Activated CD4-positive, alpha-beta T cell treated with anti-CD3 and anti-CD28 coated beads for 36 hours (primary cell): ENCODE measurements around the gene POU6F2. TPM values are rescaled to one million over a fixed set of nuclear protein-coding genes. Genes with fewer than 3 reads are reported as not detected.

Source experiments
- ATAC-seq: fragments of 200-7000 bp; cut with Tn5 transposase; one replicate; pipeline ENCODE4 v1.10.0; 2021; ENCODE audit warnings: mild to moderate bottlenecking, moderate library complexity
- CTCF ChIA-PET: fragments of 350-600 bp; sonication (Branson Sonifier 250); formaldehyde crosslinking; loops from one replicate; lab custom pipeline; 2021; ENCODE audit warnings: antibody characterized with exemption; lab: Charles Lee
- POLR2A ChIA-PET: fragments of 350-600 bp; sonication (Branson Sonifier 250); formaldehyde crosslinking; loops from one replicate; lab custom pipeline; 2021; ENCODE audit warnings: antibody characterized with exemption, inconsistent platforms; lab: Charles Lee
- DNase-seq: peaks from one replicate; pipeline ENCODE4 v3.0.0-alpha.2; 2020
- H3K27ac Mint-ChIP-seq: one replicate; pipeline ENCODE4 v1.8.0; 2021; ENCODE audit warnings: mixed read lengths
- H3K27me3 Mint-ChIP-seq: one replicate; pipeline ENCODE4 v1.8.0; 2021; ENCODE audit warnings: mixed read lengths
- H3K36me3 Mint-ChIP-seq: one replicate; pipeline ENCODE4 v1.8.0; 2021; ENCODE audit warnings: low read depth, mixed read lengths
- H3K4me1 Mint-ChIP-seq: one replicate; pipeline ENCODE4 v1.8.0; 2021; ENCODE audit warnings: mixed read lengths
- H3K4me3 Mint-ChIP-seq: one replicate; pipeline ENCODE4 v1.8.0; 2021; ENCODE audit warnings: mild to moderate bottlenecking, moderate library complexity, mixed read lengths
- H3K9me3 Mint-ChIP-seq: one replicate; pipeline ENCODE4 v1.8.0; 2021; ENCODE audit warnings: low read depth, mixed read lengths
- intact Hi-C, 2 experiments: fragments of 100-400 bp; cut with DNase I in 1 of 2; cut with micrococcal nuclease in 1 of 2; formaldehyde crosslinking; loops; one replicate each; pipeline versions ENCODE4 v1.14.2 to v1.15.1; 2022 to 2024; cut with DNase I, micrococcal nuclease
- total RNA-seq, 2 experiments: library from RNA; stranded (reverse); gene quantifications; one replicate each; pipeline ENCODE4 v1.2.3, GENCODE V29; 2021

The POU6F2 gene
- total RNA-seq, 2 experiments from 2014 or later: not detected

DNA sequence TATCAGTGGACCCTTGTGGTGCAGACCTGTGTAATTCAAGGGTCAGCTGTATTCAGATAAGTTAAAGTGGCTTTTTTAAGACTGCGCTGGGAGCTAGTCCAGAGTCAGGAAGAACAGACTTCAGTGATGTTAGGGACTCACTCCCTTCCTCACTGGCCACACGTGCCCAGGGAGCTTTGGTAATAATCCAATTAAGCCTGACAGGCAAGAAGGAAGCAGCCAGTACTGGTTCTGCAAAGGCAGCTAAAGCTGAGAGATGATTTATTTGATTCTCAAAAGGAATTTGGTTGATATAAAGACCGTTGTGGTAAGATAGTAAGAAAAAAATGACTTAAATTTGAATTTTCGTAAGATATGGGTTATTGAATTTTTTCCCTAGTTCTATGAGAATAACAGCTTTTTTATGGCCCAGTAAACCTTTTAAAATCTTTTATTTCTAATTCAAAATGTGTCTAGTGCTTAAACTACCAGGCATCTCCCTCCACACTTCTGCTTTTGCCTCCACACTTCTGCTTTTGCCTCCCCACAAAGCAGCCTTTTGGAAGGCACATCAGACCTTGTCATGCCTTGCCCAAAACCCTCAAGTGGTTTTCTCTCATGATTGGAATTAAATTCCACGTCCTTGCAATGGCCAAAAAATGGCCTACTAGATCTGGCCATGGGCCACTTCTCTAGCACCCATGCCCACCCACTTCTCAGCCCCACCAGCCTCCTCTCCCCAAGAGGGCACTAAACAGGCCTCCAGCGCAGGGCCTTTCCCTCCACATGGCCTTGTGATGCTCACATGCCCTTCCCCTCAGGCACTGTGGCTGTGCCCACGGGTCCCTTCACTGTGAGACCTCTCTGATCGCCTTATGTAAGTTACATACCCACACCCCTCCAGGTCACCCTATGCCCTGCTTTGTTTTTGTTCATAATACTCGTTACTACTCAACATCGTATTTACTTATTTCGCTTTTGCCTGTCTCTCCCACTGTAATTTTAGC is 92.5 kb downstream of the POU6F2 start:
- no peaks in the 10 kb centered on the region for H3K4me1 Mint-ChIP-seq
- intact Hi-C loops: no loop called here
- no peak overlapping the region for H3K4me3 Mint-ChIP-seq
- no peaks in the 10 kb centered on the region for H3K27me3 Mint-ChIP-seq
- no peaks in the 10 kb centered on the region for H3K36me3 Mint-ChIP-seq
- no peak for DNase-seq
- ChIA-PET CTCF (no interaction called here), POLR2A (no interaction called here)
- no peaks in the 10 kb centered on the region for H3K9me3 Mint-ChIP-seq
- no peak for ATAC-seq
- no peak overlapping the region for H3K27ac Mint-ChIP-seq

DNA sequence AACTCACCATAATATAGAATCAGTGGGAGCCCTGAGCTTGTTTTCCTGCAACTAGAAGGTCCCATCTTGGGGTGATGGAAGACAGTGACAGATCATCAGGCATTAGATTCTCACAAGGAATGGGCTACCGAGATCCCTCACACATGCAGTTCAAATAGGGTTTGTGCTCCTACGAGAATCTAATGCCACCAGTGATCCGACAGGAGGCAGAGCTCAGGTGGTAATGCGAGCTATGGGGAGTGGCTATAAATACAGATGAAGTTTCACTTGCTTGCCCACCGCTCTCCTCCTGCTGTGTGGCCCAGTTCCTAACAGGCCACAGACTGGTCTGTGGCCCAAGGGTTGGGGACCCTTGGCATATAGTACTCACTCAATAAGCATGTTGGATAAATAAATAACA is 93.4 kb downstream of the POU6F2 start:
- H3K36me3 Mint-ChIP-seq: no peaks in the 10 kb centered on the region
- DNase-seq: no peak
- ChIA-PET POLR2A (no interaction called here), CTCF (no interaction called here)
- peaks cover under 1% of the 10 kb centered on the region for H3K27me3 Mint-ChIP-seq
- H3K27ac Mint-ChIP-seq: no peak overlapping the region
- no peak overlapping the region for H3K4me3 Mint-ChIP-seq
- intact Hi-C loops: no loop called here
- no peaks in the 10 kb centered on the region for H3K9me3 Mint-ChIP-seq
- no peaks in the 10 kb centered on the region for H3K4me1 Mint-ChIP-seq
- no peak for ATAC-seq

DNA sequence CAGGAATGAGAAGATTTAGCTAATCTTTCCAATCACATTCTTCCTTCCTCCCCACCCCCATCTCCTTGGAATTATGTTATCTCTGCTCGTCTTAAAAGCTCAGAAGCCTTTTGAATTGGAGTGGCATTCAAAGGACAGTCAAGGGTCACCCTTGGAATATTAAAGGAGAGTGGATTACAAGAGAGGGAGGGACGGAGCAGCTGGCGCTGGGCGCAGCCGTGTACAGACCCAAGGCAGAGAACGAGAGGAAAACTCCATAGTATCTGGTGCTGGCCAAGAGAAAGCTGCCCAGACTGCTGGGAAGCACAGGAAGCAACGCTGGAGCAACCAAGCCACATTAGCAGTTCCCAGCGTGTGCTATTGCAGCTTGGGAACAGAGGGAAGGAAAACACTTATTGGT is 95.7 kb downstream of the POU6F2 start:
- H3K4me3 Mint-ChIP-seq: no peak overlapping the region
- no peaks in the 10 kb centered on the region for H3K36me3 Mint-ChIP-seq
- ChIA-PET CTCF (interaction anchor here (0.6 to 0.7 kb wide), 2 partner anchors 43 to 171 kb away, joined by 3 to 4 read pairs; no protein-coding TSS in a partner anchor), POLR2A (no interaction called here)
- intact Hi-C loops: no loop called here
- peaks cover 1% of the 10 kb centered on the region for H3K27me3 Mint-ChIP-seq
- no peak overlapping the region for H3K27ac Mint-ChIP-seq
- no peaks in the 10 kb centered on the region for H3K4me1 Mint-ChIP-seq
- DNase-seq: no peak
- no peak for ATAC-seq
- H3K9me3 Mint-ChIP-seq: no peaks in the 10 kb centered on the region

DNA sequence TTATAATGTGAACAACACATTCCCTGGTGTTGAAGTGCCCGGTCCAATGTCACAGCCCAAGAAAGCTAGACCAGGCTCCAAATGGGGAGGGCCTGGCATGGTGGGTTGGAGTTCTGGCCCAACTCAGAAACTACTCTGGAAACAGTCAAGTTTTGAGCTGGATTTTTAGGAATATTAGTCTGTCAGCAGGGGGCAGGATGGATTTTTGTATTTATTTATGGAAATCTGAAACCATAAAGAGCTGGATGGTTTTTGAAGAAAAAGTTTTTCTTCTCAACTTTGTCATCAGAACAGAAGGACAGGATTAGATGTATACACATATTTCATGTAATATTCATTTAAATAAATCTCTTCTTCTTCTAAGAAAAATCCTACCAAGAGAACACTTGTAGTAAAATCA is 97.5 kb downstream of the POU6F2 start:
- H3K9me3 Mint-ChIP-seq: no peaks in the 10 kb centered on the region
- ChIA-PET CTCF (interaction anchor here (0.9 kb wide), 1 partner anchor 108 kb away, joined by 3 read pairs; no protein-coding TSS in a partner anchor), POLR2A (no interaction called here)
- H3K4me3 Mint-ChIP-seq: no peak overlapping the region
- no peak for DNase-seq
- ATAC-seq: no peak
- H3K27me3 Mint-ChIP-seq: peaks cover 1% of the 10 kb centered on the region
- intact Hi-C loops: no loop called here
- H3K36me3 Mint-ChIP-seq: no peaks in the 10 kb centered on the region
- no peak overlapping the region for H3K27ac Mint-ChIP-seq
- H3K4me1 Mint-ChIP-seq: no peaks in the 10 kb centered on the region

DNA sequence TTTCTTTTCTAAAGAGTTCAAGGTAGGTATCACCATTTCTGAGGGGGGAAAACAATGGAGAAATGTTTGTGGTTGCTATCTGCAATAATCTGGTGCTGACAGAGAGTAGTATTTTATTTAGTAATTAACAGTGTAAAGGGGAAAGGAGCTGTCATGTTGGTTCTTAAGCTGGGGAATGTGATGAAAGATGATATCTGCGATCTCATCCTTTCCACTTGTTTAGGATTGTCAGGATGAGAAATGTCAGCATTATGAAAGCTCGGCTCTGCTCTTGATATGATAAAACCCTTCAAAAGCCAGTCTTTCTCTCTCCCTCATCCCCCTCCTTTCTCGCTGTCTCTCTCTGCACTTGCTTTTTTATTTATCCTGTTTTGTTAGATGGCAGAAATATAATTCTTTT is 106.1 kb downstream of the POU6F2 start:
- ChIA-PET CTCF (no interaction called here), POLR2A (no interaction called here)
- Mint-ChIP-seq H3K27me3 (peaks cover 6% of the 10 kb centered on the region), H3K36me3 (no peaks in the 10 kb centered on the region), H3K4me1 (no peaks in the 10 kb centered on the region), H3K9me3 (no peaks in the 10 kb centered on the region), H3K27ac (no peak overlapping the region), H3K4me3 (no peak overlapping the region)
- no peak for DNase-seq
- intact Hi-C loops: no loop called here
- ATAC-seq: no peak

DNA sequence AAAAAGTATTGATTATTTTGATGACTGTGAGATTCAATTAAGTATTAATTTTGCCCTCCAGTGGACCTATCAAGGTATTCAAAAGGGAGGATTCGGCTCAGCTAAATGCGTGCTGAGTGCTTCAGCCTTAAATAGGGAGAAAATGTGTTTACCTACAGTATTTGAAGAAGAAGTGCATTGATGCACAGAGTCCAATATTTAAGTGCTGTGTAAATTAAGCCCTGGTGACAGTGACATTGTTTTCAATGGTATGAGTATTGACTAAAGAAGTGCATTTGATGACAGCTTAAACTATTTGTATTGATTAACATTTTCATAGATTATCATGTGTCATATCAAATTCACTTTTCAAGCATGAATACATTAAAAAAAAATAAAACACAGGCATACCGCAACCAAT is 106.6 kb downstream of the POU6F2 start:
- ATAC-seq (no peak), DNase-seq (no peak)
- ChIA-PET CTCF (no interaction called here), POLR2A (no interaction called here)
- intact Hi-C loops: no loop called here
- no peaks in the 10 kb centered on the region for H3K4me1 Mint-ChIP-seq
- no peak overlapping the region for H3K27ac Mint-ChIP-seq
- H3K27me3 Mint-ChIP-seq: peaks cover 6% of the 10 kb centered on the region
- H3K36me3 Mint-ChIP-seq: no peaks in the 10 kb centered on the region
- H3K4me3 Mint-ChIP-seq: no peak overlapping the region
- H3K9me3 Mint-ChIP-seq: no peaks in the 10 kb centered on the region

DNA sequence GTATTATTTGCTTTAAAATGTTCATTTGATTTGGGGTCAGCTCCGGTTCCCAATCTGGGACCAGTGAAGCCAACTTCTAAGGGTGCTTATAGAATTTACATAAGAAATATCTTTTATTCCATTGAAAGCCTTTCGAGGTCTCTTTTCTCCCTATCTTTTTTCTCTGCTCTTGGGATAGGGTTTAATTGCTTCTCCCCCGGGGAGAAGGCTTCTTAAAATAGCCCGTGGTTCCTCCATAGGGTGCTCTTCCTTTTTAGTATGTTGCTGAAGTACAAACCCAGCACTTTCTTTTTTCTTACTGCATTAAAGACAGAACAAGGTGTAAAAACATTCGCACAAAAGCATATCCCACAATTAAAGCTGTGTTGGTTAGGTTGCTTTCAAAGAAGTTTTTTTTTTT is 107.5 kb downstream of the POU6F2 start:
- Mint-ChIP-seq H3K9me3 (no peaks in the 10 kb centered on the region), H3K4me3 (no peak overlapping the region), H3K4me1 (no peaks in the 10 kb centered on the region), H3K36me3 (no peaks in the 10 kb centered on the region), H3K27ac (no peak overlapping the region), H3K27me3 (peaks cover 6% of the 10 kb centered on the region)
- no peak for DNase-seq
- CTCF ChIA-PET: no interaction called here
- ATAC-seq: no peak
- POLR2A ChIA-PET: no interaction called here
- intact Hi-C loops: no loop called here

DNA sequence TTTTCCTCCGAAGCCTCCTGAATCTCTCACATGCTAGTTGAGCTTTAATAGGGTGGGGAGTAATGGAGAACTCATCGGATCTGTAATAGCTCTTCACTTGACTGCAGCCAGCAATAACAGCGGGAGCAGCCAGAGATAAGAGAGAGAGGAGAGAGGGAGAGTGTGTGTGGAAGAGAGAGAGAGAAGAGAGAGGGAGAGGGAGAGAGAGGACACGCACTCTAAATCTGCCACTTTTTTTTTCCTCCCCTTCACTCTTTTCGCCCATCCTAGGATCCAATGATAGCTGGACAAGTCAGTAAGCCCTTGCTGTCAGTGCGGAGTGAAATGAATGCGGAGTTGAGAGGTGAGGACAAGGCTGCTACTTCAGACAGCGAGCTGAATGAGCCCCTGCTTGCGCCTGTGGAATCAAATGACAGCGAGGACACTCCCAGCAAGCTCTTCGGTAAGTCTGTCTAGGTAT is 107.9 kb downstream of the POU6F2 start:
- Mint-ChIP-seq H3K36me3 (no peaks in the 10 kb centered on the region), H3K27me3 (peaks cover 6% of the 10 kb centered on the region), H3K4me3 (no peak overlapping the region), H3K27ac (no peak overlapping the region), H3K9me3 (no peaks in the 10 kb centered on the region), H3K4me1 (no peaks in the 10 kb centered on the region)
- POLR2A ChIA-PET: no interaction called here
- DNase-seq (no peak), ATAC-seq (no peak)
- intact Hi-C loops: no loop called here
- CTCF ChIA-PET: interaction anchor here (0.7 kb wide), 1 partner anchor 23 kb away, joined by 3 read pairs; no protein-coding TSS in a partner anchor

DNA sequence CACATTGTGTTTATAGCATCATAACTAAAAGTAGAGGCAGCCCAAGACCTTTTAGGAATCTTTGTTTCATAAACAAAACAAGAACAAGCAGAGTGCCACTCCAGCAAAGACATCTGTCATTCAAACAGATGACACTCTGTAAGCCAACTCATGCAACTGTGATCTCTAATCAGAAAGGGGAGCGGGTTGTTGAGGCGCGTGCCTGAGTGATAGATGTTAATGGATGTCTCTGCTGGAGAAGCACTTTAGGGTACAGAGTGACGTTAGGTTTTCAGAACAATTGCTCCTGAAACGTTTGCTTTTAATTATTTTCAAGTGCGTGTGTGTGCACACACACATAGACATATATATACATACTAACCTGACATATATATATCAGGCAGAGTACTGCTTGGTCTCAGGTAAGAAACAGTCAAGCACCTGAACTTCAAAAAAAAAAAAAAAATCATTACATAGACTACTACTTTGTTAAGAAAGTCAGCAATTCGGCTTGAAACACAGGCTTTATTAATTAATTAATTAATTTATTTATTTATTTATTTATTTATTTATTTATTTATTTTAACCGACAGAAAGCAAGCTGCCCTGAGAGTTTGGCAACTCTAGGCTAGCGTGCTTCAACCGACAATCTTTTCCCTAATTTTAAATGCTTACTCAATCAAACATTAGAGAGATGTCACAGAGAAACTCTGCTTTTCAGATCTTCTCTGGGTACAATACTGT is 109.1 kb downstream of the POU6F2 start:
- CTCF ChIA-PET: no interaction called here
- H3K27ac Mint-ChIP-seq: no peak overlapping the region
- DNase-seq (no peak), ATAC-seq (no peak)
- no peaks in the 10 kb centered on the region for H3K4me1 Mint-ChIP-seq
- POLR2A ChIA-PET: no interaction called here
- H3K9me3 Mint-ChIP-seq: no peaks in the 10 kb centered on the region
- H3K36me3 Mint-ChIP-seq: no peaks in the 10 kb centered on the region
- no peak overlapping the region for H3K4me3 Mint-ChIP-seq
- H3K27me3 Mint-ChIP-seq: peaks cover 6% of the 10 kb centered on the region
- intact Hi-C loops: no loop called here

DNA sequence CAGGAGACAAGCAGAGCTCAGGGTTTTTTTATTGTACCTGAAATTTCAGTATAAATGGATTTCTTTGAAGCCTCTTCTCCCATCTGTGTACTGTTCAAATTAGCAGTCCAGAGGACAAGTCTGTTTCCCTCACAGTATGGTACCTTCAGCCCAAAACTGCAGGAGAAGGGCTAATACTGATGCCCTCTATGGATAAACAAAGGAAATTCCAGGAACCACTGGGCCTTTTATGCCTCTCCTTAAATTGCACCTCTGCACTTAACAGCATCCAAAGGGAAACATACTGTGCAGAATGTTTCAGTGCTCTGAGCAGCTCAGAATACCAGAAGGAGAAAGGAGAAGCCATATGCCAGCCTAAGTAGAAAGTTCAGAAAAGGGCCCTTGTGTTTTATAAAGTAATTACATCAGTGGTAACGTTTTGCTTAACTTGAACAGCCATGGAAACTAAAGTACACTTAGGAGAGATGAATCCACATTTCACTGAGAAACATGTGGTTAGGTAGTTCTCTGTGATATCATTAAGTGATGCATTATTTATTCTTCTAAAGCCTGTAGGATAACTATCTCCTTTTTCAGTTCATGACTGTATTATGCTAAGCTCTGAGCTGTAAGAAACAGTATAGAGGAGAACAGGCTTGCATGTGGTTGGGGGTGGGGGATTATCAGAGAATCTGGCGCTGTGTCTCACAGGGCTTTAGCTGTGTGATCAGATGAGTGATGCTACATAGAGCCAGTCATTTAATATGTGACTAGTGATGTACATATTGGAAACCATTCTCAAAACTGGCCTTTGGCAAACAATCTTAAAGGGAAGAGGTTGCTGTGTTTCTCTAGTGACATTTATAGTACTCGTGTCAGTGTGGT is 111.3 kb downstream of the POU6F2 start:
- intact Hi-C loops: no loop called here
- DNase-seq: no peak
- Mint-ChIP-seq H3K27me3 (peaks cover 6% of the 10 kb centered on the region), H3K9me3 (no peaks in the 10 kb centered on the region), H3K4me3 (no peak overlapping the region), H3K27ac (no peak overlapping the region), H3K36me3 (no peaks in the 10 kb centered on the region), H3K4me1 (no peaks in the 10 kb centered on the region)
- no peak for ATAC-seq
- ChIA-PET CTCF (interaction anchor here (1.1 kb wide), 1 partner anchor 365 kb away, joined by 4 read pairs; no protein-coding TSS in a partner anchor), POLR2A (no interaction called here)

DNA sequence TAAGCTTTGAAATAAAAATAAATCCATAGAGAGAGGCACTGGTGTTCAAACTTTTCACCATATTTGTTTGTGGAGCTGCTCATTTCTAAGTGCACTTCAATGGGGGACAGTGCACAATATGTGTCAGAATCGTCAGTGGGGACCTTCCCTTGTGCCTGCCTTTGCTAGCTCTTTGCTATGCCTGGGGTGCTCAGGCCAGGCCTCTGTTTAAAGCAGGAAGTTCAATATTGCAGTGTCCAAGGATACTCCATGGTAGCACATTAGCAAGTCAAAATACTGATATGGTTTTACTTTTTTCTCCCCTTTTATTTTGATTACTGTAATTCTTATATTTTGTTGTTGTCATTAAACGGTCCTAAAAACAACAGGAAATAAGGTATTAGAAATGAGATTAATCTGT is 113.4 kb downstream of the POU6F2 start:
- Mint-ChIP-seq H3K27me3 (peaks cover 2% of the 10 kb centered on the region), H3K27ac (no peak overlapping the region), H3K4me3 (no peak overlapping the region), H3K36me3 (no peaks in the 10 kb centered on the region), H3K9me3 (no peaks in the 10 kb centered on the region), H3K4me1 (no peaks in the 10 kb centered on the region)
- POLR2A ChIA-PET: no interaction called here
- DNase-seq: no peak
- intact Hi-C loops: no loop called here
- no peak for ATAC-seq
- CTCF ChIA-PET: interaction anchor here (0.5 kb wide), 1 partner anchor 257 kb away, joined by 3 read pairs; no protein-coding TSS in a partner anchor
